ENCODE results near the gene TMPRSS11A.

Gene TMPRSS11A

GRCh38 chr4:67907650-67908049 is 55.6 kb downstream of the TMPRSS11A start:
- TF ChIP-seq POLR2A (IDR thresholded peaks at IDR 0.05; ENCODE audit: extremely low read depth, insufficient read length) (no peak), MAX (IDR thresholded peaks at IDR 0.05; ENCODE audit: low read depth, low read length) (no peak), CTCF (IDR thresholded peaks at IDR 0.05; ENCODE audit: low read depth, low read length) (no peak), MYC (IDR thresholded peaks at IDR 0.05; ENCODE audit: low read depth, low read length) (no peak)
- no peak overlapping the region for H3K4me3 ChIP-seq (ENCODE audit: low read depth, low read length)
- no peak for DNase-seq (ENCODE audit: low read depth)

- TF ChIP-seq MAX (IDR thresholded peaks at IDR 0.05; ENCODE audit: low read depth, low read length) (no peak), MYC (IDR thresholded peaks at IDR 0.05; ENCODE audit: low read depth, low read length) (no peak), POLR2A (IDR thresholded peaks at IDR 0.05; ENCODE audit: extremely low read depth, insufficient read length) (no peak), CTCF (IDR thresholded peaks at IDR 0.05; ENCODE audit: low read depth, low read length) (no peak)
- no peak overlapping the region for H3K4me3 ChIP-seq (ENCODE audit: low read depth, low read length)
- no peak for DNase-seq (ENCODE audit: low read depth)
These were observed 64.2 kb downstream of the TMPRSS11A start for GRCh38 chr4:67899096-67899495.

- no peak overlapping the region for H3K4me3 ChIP-seq (ENCODE audit: low read depth, low read length)
- TF ChIP-seq MAX (IDR thresholded peaks at IDR 0.05; ENCODE audit: low read depth, low read length) (no peak), CTCF (IDR thresholded peaks at IDR 0.05; ENCODE audit: low read depth, low read length) (no peak), MYC (IDR thresholded peaks at IDR 0.05; ENCODE audit: low read depth, low read length) (no peak), POLR2A (IDR thresholded peaks at IDR 0.05; ENCODE audit: extremely low read depth, insufficient read length) (no peak)
- DNase-seq (ENCODE audit: low read depth): no peak
These were observed 65.6 kb downstream of the TMPRSS11A start for GRCh38 chr4:67897686-67898085.

- H3K4me3 ChIP-seq (ENCODE audit: low read depth, low read length): no peak overlapping the region
- no peak for TF ChIP-seq POLR2A (IDR thresholded peaks at IDR 0.05; ENCODE audit: extremely low read depth, insufficient read length)
- no peak for TF ChIP-seq CTCF (IDR thresholded peaks at IDR 0.05; ENCODE audit: low read depth, low read length)
- TF ChIP-seq MYC (IDR thresholded peaks at IDR 0.05; ENCODE audit: low read depth, low read length): no peak
- no peak for DNase-seq (ENCODE audit: low read depth)
These were observed 66.8 kb downstream of the TMPRSS11A start for GRCh38 chr4:67896421-67897065.

- no peak for DNase-seq (ENCODE audit: low read depth)
These were observed 68.6 kb downstream of the TMPRSS11A start for GRCh38 chr4:67894659-67895058.

More at GRCh38 chr4:67894659-67895058, 68.6 kb downstream of the TMPRSS11A start:
- no peak overlapping the region for H3K4me3 ChIP-seq (ENCODE audit: low read depth, low read length)
- no peak for TF ChIP-seq POLR2A (IDR thresholded peaks at IDR 0.05; ENCODE audit: extremely low read depth, insufficient read length)
- TF ChIP-seq MYC (IDR thresholded peaks at IDR 0.05; ENCODE audit: low read depth, low read length): no peak
- TF ChIP-seq MAX (IDR thresholded peaks at IDR 0.05; ENCODE audit: low read depth, low read length): no peak
- TF ChIP-seq CTCF (IDR thresholded peaks at IDR 0.05; ENCODE audit: low read depth, low read length): no peak
